Measurements from ENCODE around the gene TAB2. TPM values are rescaled to one million over a fixed set of nuclear protein-coding genes. Genes with fewer than 3 reads are reported as not detected.
"Not testable (repeated sequence)": the region's sequence is repeated elsewhere in the genome, so short reads cannot be mapped to it uniquely, and the experiment has no call there.

The TAB2 gene
- total RNA-seq, 1 donor from 2014 or later = 81.8 TPM

DNA sequence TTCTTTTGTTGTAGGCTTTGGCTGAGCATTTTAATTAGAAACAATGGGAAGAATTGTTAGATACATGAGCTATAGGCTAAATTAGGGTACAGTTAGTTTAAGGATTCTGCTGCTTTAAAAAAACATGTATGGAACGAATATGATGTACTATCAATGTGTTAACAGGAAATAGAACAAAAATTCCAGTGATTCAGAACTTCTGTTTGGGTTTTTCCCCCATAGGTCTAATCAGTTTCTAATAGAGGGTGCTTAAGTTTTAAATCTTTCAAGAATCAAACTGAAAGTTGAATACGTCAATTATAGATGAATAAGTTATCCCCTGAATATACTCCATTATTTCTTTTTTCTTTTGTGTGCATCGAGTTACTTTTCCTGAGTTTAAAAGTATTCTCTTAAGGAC is 1.9 kb downstream of the TAB2 start:
- Mint-ChIP-seq H3K4me1 (ENCODE audit: low read depth, unreplicated experiment) (peaks cover 36% of the 10 kb centered on the region), H3K9me3 (ENCODE audit: unreplicated experiment) (no peaks in the 10 kb centered on the region), H3K4me3 (ENCODE audit: unreplicated experiment) (peak overlapping the region; percentile 94), H3K27me3 (ENCODE audit: low read depth, unreplicated experiment) (no peaks in the 10 kb centered on the region), H3K27ac (ENCODE audit: unreplicated experiment) (peak overlapping the region; percentile 90), H3K36me3 (ENCODE audit: low read depth, unreplicated experiment) (no peaks in the 10 kb centered on the region)
- DNase-seq (ENCODE audit: low read depth) (no peak), FAIRE-seq (no peak)
- H3K4me2 ChIP-seq (ENCODE audit: low read length) = peak overlapping the region; percentile 88
- no peaks in the 10 kb centered on the region for H3K36me3 ChIP-seq (ENCODE audit: insufficient read depth, low read length)
- H3K79me2 ChIP-seq (ENCODE audit: insufficient read depth, low read length) = peaks cover 69% of the 10 kb centered on the region
- peak overlapping the region; percentile 77 for H3K27ac ChIP-seq (ENCODE audit: low read depth, low read length)
- H3K9me3 ChIP-seq (ENCODE audit: insufficient read depth, low read depth, low read length) = no peaks in the 10 kb centered on the region
- H3K9ac ChIP-seq (ENCODE audit: low read length) = peak overlapping the region; percentile 81
- H3K4me3 ChIP-seq (ENCODE audit: insufficient read depth, low read depth, low read length) = peak overlapping the region; percentile 88
- H3K4me1 ChIP-seq (ENCODE audit: insufficient read depth, low read length) = peaks cover 6% of the 10 kb centered on the region
- H3K27me3 ChIP-seq (ENCODE audit: insufficient read depth, low read length) = no peaks in the 10 kb centered on the region
- TF ChIP-seq EZH2 (IDR thresholded peaks at IDR 0.05; ENCODE audit: insufficient read depth, low read length) (no peak), CTCF (IDR thresholded peaks at IDR 0.05; ENCODE audit: insufficient read depth, low read depth, low read length) (no peak)
- H4K20me1 ChIP-seq (ENCODE audit: insufficient read depth, low read length) = peaks cover 59% of the 10 kb centered on the region
- no peak overlapping the region for H2AFZ ChIP-seq (ENCODE audit: low read depth, low read length)

DNA sequence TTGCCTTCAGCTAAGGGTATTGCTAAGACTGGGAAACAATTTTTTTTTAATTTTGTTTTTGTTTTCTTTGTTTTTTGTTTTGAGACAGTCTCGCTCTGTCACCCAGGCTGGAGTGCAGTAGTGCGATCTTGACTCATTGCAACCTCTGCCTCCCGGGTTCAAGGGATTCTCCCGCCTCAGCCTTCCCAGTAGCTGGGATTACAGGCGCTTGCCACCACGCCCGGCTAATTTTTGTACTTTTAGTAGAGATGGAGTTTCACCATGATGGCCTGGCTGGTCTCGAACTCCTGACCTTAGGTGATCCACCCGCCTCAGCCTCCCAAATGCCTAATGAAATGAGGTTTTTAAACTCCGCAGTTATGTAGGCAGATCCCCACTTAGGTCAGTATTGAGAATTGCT is 2.5 kb downstream of the TAB2 start:
- not testable (repeated sequence) for H2AFZ ChIP-seq (ENCODE audit: low read depth, low read length); H3K27me3 ChIP-seq (ENCODE audit: insufficient read depth, low read length); H3K36me3 Mint-ChIP-seq (ENCODE audit: low read depth, unreplicated experiment); FAIRE-seq; H3K4me1 ChIP-seq (ENCODE audit: insufficient read depth, low read length); H3K9me3 ChIP-seq (ENCODE audit: insufficient read depth, low read depth, low read length); DNase-seq (ENCODE audit: low read depth); H3K36me3 ChIP-seq (ENCODE audit: insufficient read depth, low read length); H3K27me3 Mint-ChIP-seq (ENCODE audit: low read depth, unreplicated experiment); H3K27ac ChIP-seq (ENCODE audit: low read depth, low read length); H3K9me3 Mint-ChIP-seq (ENCODE audit: unreplicated experiment)
- peaks cover 65% of the 10 kb centered on the region for H4K20me1 ChIP-seq (ENCODE audit: insufficient read depth, low read length)
- peak overlapping the region; percentile 88 for H3K4me2 ChIP-seq (ENCODE audit: low read length)
- H3K4me1 Mint-ChIP-seq (ENCODE audit: low read depth, unreplicated experiment) = peaks cover 40% of the 10 kb centered on the region
- peak overlapping the region; percentile 90 for H3K27ac Mint-ChIP-seq (ENCODE audit: unreplicated experiment)
- peak overlapping the region; percentile 94 for H3K4me3 Mint-ChIP-seq (ENCODE audit: unreplicated experiment)
- peaks cover 75% of the 10 kb centered on the region for H3K79me2 ChIP-seq (ENCODE audit: insufficient read depth, low read length)
- peak overlapping the region; percentile 81 for H3K9ac ChIP-seq (ENCODE audit: low read length)
- peak overlapping the region; percentile 88 for H3K4me3 ChIP-seq (ENCODE audit: insufficient read depth, low read depth, low read length)

DNA sequence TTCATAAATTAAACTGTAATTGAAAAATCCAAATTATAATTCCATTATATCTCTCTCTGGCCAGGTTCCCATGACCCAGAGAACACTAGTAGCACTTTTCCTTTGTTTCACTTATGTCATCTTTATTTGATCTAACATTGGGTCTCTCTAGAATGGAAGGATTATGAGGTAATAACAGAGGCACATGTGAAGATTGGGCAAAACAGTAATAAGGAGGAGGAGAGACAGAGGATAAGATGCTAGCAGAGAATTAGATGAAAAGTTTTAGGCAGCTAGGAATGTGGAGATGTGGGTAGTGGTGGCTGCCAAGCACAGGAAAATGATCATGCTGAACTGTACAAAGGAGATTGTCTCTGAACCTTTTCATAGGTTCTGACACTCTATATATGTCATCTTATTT is 3.3 kb downstream of the TAB2 start:
- H2AFZ ChIP-seq (ENCODE audit: low read depth, low read length) = no peak overlapping the region
- peak overlapping the region; percentile 49 for H3K4me2 ChIP-seq (ENCODE audit: low read length)
- H3K4me1 ChIP-seq (ENCODE audit: insufficient read depth, low read length) = peaks cover 6% of the 10 kb centered on the region
- H3K9me3 Mint-ChIP-seq (ENCODE audit: unreplicated experiment) = no peaks in the 10 kb centered on the region
- H3K79me2 ChIP-seq (ENCODE audit: insufficient read depth, low read length) = peaks cover 83% of the 10 kb centered on the region
- H3K27me3 ChIP-seq (ENCODE audit: insufficient read depth, low read length) = no peaks in the 10 kb centered on the region
- H3K4me1 Mint-ChIP-seq (ENCODE audit: low read depth, unreplicated experiment) = peaks cover 42% of the 10 kb centered on the region
- DNase-seq (ENCODE audit: low read depth) (no peak), FAIRE-seq (peak; percentile 34)
- H3K4me3 Mint-ChIP-seq (ENCODE audit: unreplicated experiment) = peak overlapping the region; percentile 66
- no peak overlapping the region for H3K9ac ChIP-seq (ENCODE audit: low read length)
- H3K4me3 ChIP-seq (ENCODE audit: insufficient read depth, low read depth, low read length) = no peak overlapping the region
- H4K20me1 ChIP-seq (ENCODE audit: insufficient read depth, low read length) = peaks cover 73% of the 10 kb centered on the region
- H3K36me3 Mint-ChIP-seq (ENCODE audit: low read depth, unreplicated experiment) = no peaks in the 10 kb centered on the region
- TF ChIP-seq CTCF (IDR thresholded peaks at IDR 0.05; ENCODE audit: insufficient read depth, low read depth, low read length) (no peak), EZH2 (IDR thresholded peaks at IDR 0.05; ENCODE audit: insufficient read depth, low read length) (no peak)
- H3K27ac ChIP-seq (ENCODE audit: low read depth, low read length) = no peak overlapping the region
- no peaks in the 10 kb centered on the region for H3K9me3 ChIP-seq (ENCODE audit: insufficient read depth, low read depth, low read length)
- no peaks in the 10 kb centered on the region for H3K27me3 Mint-ChIP-seq (ENCODE audit: low read depth, unreplicated experiment)
- no peaks in the 10 kb centered on the region for H3K36me3 ChIP-seq (ENCODE audit: insufficient read depth, low read length)
- H3K27ac Mint-ChIP-seq (ENCODE audit: unreplicated experiment) = no peak overlapping the region
